Measurements from ENCODE around the gene KCTD13.

GRCh38 chr16:29922326-29922725 lies 3.7 kb downstream of the KCTD13 start:
- TF ChIP-seq CTCF (IDR thresholded peaks at IDR 0.05; ENCODE audit: borderline replicate concordance, extremely low read depth, low read length, poor library complexity, severe bottlenecking) (no peak), EZH2 (IDR thresholded peaks at IDR 0.05; ENCODE audit: borderline replicate concordance, low read depth, low read length, severe bottlenecking) (no peak)

Measured in DND-41 (cell line).